Activated T-cell treated with anti-CD3 and anti-CD28 coated beads, Interleukin-2, amount 50 U/mL, for 72 hours (primary cell): Measurements from ENCODE around the gene RAB4B. TPM values are rescaled to one million over a fixed set of nuclear protein-coding genes. Genes with fewer than 3 reads are reported as not detected.
"Not testable (repeated sequence)": the region's sequence is repeated elsewhere in the genome, so short reads cannot be mapped to it uniquely, and the experiment has no call there.

ENCODE experiments used
- ATAC-seq, 2 donors: fragments of 150-1000 bp; cut with Tn5 transposase; replicated peaks in 1 of 2; 2 replicates each; pipeline ENCODE4 v1.10.0; 2021; ENCODE audit warnings: moderate library complexity in 2 of 2, mild to moderate bottlenecking in 1 of 2
- DNase-seq, 2 donors: peaks; one replicate each; pipeline ENCODE4 v3.0.0; 2021 to 2022; ENCODE audit warnings: mixed read lengths in 1 of 2
- H3K27ac Mint-ChIP-seq: one replicate; pipeline ENCODE4 v1.8.0; 2022; ENCODE audit warnings: mild to moderate bottlenecking, moderate library complexity, mixed read lengths
- H3K27me3 Mint-ChIP-seq: one replicate; pipeline ENCODE4 v1.8.0; 2022; ENCODE audit warnings: low read depth, mixed read lengths
- H3K36me3 Mint-ChIP-seq, 2 donors: one replicate each; pipeline ENCODE4 v1.8.0; 2022; ENCODE audit warnings: mixed read lengths in 2 of 2, mild to moderate bottlenecking in 1 of 2; ENCODE audit not compliant: insufficient read depth in 2 of 2
- H3K4me1 Mint-ChIP-seq: one replicate; pipeline ENCODE4 v1.8.0; 2022; ENCODE audit warnings: low read depth, mixed read lengths
- H3K4me3 Mint-ChIP-seq, 2 donors: one replicate each; pipeline ENCODE4 v1.8.0; 2022; ENCODE audit warnings: mild to moderate bottlenecking in 2 of 2, mixed read lengths in 2 of 2, moderate library complexity in 2 of 2
- H3K9me3 Mint-ChIP-seq, 2 donors: one replicate each; pipeline ENCODE4 v1.8.0; 2022; ENCODE audit warnings: mixed read lengths in 2 of 2
- total RNA-seq, 2 donors: library from RNA; stranded (reverse); gene quantifications; one replicate each; pipeline ENCODE4 v1.2.3, GENCODE V29; 2022

Gene RAB4B, protein sequence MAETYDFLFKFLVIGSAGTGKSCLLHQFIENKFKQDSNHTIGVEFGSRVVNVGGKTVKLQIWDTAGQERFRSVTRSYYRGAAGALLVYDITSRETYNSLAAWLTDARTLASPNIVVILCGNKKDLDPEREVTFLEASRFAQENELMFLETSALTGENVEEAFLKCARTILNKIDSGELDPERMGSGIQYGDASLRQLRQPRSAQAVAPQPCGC
- total RNA-seq = 10 to 100 TPM; 44.4 to 45.7 TPM

DNA sequence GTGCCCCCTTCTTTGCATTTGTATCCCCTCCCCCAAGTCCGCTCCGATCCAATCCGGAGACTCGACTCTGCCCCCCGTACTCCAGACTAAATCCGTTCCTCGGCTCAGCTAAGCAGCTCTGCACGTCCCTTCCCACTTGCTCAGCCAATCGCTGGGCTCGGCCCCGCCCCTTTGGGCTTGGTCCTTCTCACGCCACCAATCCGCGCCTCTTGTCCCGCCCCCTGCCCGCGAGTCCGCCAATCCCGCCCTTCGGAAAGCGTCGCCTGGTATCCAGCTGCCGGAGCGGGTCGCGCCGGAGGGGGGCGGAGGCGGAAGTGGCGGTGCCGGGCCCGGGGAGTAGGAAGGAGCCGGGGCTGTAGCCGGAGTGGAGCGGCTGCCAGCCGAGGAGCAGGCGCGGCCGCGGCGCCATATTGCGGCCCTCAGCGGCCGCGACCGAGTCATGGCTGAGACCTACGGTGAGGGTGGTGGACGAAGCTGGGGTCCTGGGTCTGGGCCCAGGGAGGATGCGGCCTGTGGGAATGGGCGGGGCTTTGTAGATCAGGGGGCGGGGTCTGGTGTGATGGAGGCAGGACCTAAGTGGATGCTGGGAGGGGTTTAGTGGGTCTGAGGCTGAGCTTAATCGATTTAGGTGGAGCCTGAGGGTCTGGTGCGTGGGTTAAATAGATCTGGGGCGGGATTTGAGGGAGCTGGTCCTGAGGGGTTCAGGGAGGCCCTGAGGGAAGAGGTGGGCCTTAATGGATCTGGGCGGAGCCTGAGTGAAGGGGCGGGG lies at the start of gene RAB4B:
RAB4B (plus strand) TSS at position 311 of the 769 bp plus-strand sequence; CDS start at position 440, 129 bp downstream.
- peak within 1 kb of the TSS; percentile 86 to 97 for H3K4me3 Mint-ChIP-seq
- H3K36me3 Mint-ChIP-seq = peaks cover 0 to 3% of the 10 kb centered on the region in 2 donors
- no peaks in the 10 kb centered on the region for H3K27me3 Mint-ChIP-seq
- ATAC-seq (peak; percentile 82 to 83), DNase-seq (peak; percentile 100)
- peak within 1 kb of the TSS; percentile 70 for H3K27ac Mint-ChIP-seq
- peaks cover 45% of the 10 kb centered on the region for H3K4me1 Mint-ChIP-seq
- no peaks in the 10 kb centered on the region for H3K9me3 Mint-ChIP-seq

DNA sequence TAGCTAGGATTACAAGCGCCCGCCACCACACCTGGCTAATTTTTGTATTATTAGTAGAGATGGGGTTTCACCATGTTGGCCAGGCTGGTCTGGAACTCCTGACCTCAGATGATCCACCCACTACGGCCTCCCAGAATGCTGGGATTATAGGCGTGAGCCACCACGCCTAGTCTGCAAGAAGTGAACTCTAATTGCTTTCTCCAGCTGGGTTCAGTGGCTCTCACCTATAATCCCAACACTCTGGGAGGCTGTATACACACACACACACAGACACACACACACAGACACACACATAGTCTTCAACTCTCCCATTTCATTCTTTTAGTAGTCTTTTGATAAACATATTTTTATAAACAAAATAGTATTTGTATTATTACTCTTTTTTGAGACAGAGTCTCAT lies 48.0 kb upstream of the RAB4B start:
- H3K9me3 Mint-ChIP-seq, H3K4me3 Mint-ChIP-seq, H3K27ac Mint-ChIP-seq, H3K27me3 Mint-ChIP-seq, H3K4me1 Mint-ChIP-seq, ATAC-seq, DNase-seq: not testable (repeated sequence)
- H3K36me3 Mint-ChIP-seq = peaks cover 5 to 20% of the 10 kb centered on the region in 2 donors

DNA sequence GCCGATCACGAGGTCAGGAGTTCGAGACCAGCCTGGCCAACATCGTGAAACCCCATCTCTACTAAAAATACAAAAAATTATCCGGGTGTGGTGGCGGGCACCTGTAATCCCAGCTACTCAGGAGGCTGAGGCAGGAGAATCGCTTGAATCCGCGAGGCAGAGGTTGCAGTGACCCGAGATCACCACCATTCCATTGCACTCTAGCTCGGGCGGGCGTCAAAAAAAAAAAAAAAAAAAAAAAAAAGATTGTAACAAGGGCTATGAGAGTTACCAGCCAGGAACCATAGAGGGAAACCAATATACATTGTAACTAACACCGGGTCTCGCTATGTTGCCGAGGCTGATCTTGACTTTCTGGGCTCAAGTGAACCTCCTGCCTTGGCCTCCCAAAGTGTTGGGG lies 45.7 kb upstream of the RAB4B start:
- not testable (repeated sequence) for H3K9me3 Mint-ChIP-seq, H3K27me3 Mint-ChIP-seq, H3K27ac Mint-ChIP-seq, H3K4me3 Mint-ChIP-seq, DNase-seq, ATAC-seq, H3K4me1 Mint-ChIP-seq
- H3K36me3 Mint-ChIP-seq = peaks cover 8 to 18% of the 10 kb centered on the region in 2 donors

DNA sequence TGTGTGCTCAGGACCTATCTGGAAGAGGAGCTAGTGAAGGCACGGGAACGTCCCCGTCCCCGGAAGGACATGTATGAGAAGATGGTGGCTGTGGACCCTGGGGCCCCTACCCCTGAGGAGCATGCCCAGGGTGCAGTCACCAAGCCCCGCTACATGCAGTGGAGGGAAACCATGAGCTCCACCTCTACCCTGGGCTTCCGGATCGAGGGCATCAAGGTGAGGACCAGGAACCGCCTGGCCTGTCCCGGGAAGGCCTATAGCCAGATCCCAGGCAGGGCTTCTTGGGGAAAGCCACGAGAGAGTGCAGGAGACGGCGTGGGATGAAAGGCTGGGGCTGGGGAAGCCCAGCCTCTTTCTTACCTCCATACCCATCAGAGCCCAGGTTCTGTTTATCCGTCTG lies 44.9 kb upstream of the RAB4B start:
- Mint-ChIP-seq H3K36me3 (peaks cover 11 to 22% of the 10 kb centered on the region in 2 donors), H3K27me3 (no peaks in the 10 kb centered on the region), H3K4me3 (no peak overlapping the region), H3K9me3 (no peaks in the 10 kb centered on the region), H3K4me1 (no peaks in the 10 kb centered on the region), H3K27ac (no peak overlapping the region)
- ATAC-seq = no peak
- no peak for DNase-seq

DNA sequence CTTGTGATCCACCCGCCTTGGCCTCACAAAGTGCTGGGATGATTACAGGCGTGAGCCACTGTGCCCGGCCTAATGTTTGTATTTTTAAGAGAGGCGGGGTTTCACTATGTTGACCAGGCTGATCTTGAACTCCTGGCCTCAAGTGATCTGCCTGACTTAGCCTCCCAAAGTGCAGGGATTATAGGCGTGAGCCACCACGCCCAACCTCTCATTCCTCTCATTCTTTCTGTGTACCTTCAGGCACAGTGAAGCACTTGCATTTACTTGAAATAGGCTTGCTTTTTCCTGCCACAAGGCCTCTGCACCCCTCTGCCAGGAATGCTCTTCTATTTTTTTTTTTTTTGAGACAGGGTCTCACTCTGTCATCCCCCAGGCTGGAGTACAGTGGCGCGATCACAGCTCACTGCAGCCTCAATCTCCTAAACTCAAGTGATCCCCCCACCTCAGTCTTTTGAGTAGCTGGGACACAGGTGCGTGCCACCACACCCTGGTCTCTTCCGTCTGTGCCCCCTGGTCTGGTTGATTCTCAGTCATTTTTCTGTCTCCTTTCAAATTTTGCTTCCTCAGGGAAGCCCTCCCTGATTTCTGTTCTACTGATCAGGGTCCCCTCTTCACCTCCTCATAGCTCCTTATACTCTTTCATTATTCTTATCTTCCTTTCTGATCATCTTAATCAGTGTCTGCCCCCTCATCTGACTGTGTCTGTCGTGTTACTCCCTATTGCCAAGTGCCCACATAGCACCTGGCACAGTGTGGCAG lies 42.9 kb upstream of the RAB4B start:
- DNase-seq (no peak), ATAC-seq (no peak)
- Mint-ChIP-seq H3K27me3 (no peaks in the 10 kb centered on the region), H3K36me3 (peaks cover 11 to 22% of the 10 kb centered on the region in 2 donors), H3K27ac (no peak overlapping the region), H3K4me3 (no peak overlapping the region), H3K9me3 (no peaks in the 10 kb centered on the region), H3K4me1 (no peaks in the 10 kb centered on the region)

DNA sequence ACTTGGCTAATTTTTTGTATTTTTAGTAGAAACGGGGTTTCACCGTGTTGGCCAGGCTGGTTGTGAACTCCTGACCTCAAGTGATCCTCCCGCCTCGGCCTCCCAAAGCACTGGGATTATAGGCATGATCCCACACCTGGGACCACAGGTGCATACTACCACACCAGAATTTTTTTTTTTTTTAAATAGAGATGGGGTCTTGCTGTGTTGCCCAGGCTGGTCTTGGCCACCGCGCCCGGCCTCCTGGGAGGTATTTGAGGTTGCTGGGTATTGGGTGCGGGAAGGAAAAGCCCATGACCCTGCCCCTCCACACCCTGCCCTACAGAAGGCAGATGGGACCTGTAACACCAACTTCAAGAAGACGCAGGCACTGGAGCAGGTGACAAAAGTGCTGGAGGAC lies 41.4 kb upstream of the RAB4B start:
- Mint-ChIP-seq H3K4me1 (no peaks in the 10 kb centered on the region), H3K36me3 (peaks cover 11 to 21% of the 10 kb centered on the region in 2 donors), H3K9me3 (no peaks in the 10 kb centered on the region), H3K4me3 (no peak overlapping the region), H3K27me3 (no peaks in the 10 kb centered on the region), H3K27ac (no peak overlapping the region)
- ATAC-seq = no peak
- no peak for DNase-seq

DNA sequence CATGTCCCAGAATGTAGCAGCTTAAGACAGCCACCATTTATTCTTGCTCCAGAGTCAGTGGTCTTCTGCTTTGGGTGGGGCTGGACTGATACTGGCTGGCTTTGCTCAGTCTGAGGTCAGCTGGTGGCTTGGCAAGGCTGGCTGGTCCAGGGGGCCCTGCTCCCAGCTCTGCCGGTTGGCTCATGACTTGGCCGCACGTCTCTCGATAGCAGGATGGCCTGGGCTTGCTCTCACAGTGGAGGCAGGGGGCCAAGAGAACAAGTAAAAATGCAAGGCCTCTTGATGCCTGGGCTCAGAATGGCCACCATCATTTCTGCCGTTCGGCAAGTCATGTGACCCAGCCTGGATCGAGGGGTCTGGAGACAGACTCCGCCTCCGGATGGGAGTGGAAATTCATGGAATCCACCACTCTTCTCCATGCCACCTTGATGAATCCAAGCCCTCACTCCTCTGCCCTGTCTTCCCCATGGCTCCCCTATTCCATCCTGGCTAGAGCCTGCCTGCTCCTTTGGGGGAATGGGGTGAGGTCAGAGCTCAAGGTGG lies 40.9 kb upstream of the RAB4B start:
- Mint-ChIP-seq H3K27me3 (no peaks in the 10 kb centered on the region), H3K4me1 (no peaks in the 10 kb centered on the region), H3K9me3 (no peaks in the 10 kb centered on the region), H3K36me3 (peaks cover 11 to 21% of the 10 kb centered on the region in 2 donors), H3K27ac (no peak overlapping the region), H3K4me3 (no peak overlapping the region)
- DNase-seq (no peak), ATAC-seq (no peak)

DNA sequence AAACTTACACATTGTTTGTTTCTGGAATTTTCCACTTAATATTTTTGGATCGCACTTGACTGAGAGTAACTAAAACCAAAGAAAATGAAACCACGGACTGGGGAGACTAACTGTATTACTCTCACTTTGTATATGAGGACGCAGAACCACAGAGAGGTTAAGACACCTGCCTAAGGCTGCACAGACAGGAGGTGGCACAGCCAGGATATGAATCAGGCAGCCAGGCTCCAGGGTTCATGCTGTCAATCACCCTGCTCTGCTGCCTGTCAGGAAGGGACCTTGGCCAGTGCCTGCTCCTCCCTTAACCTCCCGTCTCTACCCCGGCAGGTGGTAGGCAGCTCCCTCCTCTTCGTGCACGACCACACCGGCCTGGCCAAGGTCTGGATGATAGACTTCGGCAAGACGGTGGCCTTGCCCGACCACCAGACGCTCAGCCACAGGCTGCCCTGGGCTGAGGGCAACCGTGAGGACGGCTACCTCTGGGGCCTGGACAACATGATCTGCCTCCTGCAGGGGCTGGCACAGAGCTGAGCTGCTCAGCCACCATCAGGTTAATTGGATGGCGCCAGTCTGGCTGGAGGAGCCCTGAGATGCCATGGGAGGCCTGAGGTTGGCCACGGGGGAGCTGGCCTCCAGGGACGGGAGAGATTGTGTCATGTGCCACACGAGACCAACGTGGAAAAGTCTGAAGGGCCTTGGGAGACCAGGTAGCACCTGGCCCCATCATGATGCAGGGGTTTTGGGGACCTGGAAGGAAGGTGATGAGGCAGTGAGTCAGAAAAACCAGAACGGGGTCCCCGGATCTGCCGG lies 38.8 kb upstream of the RAB4B start:
- DNase-seq (no peak), ATAC-seq (peak; percentile 37 to 43)
- Mint-ChIP-seq H3K27me3 (no peaks in the 10 kb centered on the region), H3K27ac (no peak overlapping the region), H3K4me1 (no peaks in the 10 kb centered on the region), H3K9me3 (no peaks in the 10 kb centered on the region), H3K4me3 (no peak overlapping the region), H3K36me3 (peaks cover 7 to 14% of the 10 kb centered on the region in 2 donors)

DNA sequence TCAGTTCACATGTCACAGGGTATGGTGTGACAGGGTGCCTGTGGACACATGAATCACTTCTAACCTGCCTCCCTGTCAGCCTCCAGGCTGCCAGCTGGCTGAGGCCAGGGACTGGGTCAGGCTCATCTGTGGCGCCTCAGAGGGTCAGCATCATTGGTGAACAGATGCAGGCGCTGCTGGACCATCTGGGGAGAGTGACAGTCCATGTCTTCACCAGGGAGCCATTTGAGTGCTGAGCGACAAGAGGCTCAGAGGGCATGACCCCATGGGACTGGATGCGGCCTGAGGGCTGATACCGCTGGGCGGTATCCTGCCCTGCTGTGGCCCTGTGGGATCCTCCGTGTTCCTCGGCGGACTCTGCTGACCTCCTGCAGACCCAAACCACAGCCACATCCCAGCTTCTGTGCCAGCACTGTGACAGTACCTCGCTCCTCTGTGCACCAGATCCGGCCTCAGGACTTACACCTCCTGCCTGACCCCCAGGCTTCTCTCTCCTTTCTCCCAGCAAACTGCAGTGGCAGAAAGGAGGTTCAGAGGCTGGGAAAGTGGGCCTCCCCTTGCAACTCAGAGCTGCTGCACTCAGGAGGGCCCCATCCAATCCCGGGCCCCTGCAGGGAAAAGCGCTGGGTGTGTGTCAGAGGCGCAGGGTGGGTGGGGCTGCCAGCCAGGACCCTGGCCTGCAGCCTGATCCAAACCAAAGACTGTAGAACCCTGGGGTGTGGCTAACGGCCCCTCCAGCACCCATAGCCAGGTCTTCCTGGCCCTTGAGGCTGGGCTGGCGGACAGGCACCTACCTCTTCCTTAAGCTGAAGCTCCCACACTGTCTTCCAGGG lies 38.0 kb upstream of the RAB4B start:
- Mint-ChIP-seq H3K27me3 (no peaks in the 10 kb centered on the region), H3K27ac (no peak overlapping the region), H3K4me1 (no peaks in the 10 kb centered on the region), H3K4me3 (no peak overlapping the region), H3K9me3 (no peaks in the 10 kb centered on the region), H3K36me3 (peaks cover 7 to 11% of the 10 kb centered on the region in 2 donors)
- DNase-seq = no peak
- ATAC-seq = no peak

DNA sequence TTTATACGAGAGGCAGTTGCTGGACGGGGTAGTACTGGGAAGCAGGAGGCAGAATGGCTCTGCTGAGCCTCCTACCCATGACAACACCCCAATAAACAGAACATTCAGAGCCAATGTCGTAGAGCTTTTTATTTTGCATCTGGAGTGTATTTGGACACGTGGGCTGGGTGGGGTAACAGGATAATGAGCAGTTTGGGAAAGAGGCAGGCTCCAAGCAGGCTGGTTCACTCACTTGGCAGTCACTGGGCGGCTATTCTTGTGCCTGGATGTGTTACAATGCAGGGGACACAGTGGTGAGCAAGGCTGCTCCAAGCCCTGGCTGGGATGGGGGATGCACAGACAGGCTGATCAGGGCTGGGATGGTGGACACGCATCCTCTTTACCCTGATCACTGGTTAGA lies 37.3 kb upstream of the RAB4B start:
- Mint-ChIP-seq H3K27ac (no peak overlapping the region), H3K9me3 (no peaks in the 10 kb centered on the region), H3K4me1 (no peaks in the 10 kb centered on the region), H3K27me3 (no peaks in the 10 kb centered on the region), H3K36me3 (peaks cover 3 to 5% of the 10 kb centered on the region in 2 donors), H3K4me3 (no peak overlapping the region)
- ATAC-seq (no peak), DNase-seq (no peak)

DNA sequence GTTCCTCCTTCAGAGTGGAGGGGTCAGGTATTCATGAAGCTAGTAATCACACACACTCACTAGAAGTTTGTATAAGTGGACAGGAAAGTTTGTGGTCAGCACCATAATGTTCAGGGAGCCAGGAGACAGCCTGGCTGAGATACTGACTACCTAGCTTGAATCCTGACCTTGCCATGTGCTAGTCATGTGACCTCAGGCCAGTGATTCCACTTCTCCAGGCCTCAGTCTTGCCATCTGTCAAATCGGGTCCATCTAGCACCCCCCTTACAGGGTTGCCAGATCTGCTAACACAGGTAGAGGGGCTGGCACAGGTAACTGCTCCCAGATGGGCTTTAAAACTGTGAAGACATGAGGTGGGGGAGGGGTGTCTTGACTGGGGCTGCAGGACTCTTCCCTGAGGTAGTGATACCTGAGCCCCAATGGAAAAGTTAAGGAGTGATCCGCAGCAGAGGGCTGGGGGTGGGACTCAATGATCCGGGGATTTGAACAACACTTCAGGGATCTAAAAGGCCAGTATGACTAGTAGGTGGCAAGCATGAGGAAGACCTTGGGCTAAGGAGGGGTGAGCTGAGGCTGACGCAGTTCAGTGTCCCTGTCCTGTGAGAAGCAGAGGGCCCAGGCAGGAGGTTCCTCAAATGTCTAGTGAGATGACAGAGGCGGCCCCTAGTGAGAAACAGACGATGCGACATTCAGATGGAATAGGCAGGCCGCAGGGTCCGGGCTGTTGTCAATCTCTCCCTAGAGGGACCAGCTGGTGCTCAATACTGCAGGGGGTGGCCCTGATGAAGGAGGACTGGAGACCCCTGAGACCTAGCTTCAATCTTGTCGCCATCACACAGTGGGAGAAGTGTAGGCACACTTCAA lies 36.3 kb upstream of the RAB4B start:
- no peak overlapping the region for H3K27ac Mint-ChIP-seq

More for the DNA sequence above, 36.3 kb upstream of the RAB4B start:
- H3K4me3 Mint-ChIP-seq = no peak overlapping the region
- peaks cover 3 to 4% of the 10 kb centered on the region in 2 donors for H3K36me3 Mint-ChIP-seq
- DNase-seq (no peak), ATAC-seq (no peak)
- no peaks in the 10 kb centered on the region for H3K27me3 Mint-ChIP-seq
- H3K4me1 Mint-ChIP-seq = no peaks in the 10 kb centered on the region
- no peaks in the 10 kb centered on the region for H3K9me3 Mint-ChIP-seq
